Fibroblast of skin of left quadriceps (primary cell): ENCODE measurements around the gene ASTN2.

Experiments used
- DNase-seq, 2 experiments: peaks; one replicate each; pipeline ENCODE4 v3.0.0-alpha.2; 2013; ENCODE audit warnings: low read depth in 2 of 2

ASTN2 gene

DNA sequence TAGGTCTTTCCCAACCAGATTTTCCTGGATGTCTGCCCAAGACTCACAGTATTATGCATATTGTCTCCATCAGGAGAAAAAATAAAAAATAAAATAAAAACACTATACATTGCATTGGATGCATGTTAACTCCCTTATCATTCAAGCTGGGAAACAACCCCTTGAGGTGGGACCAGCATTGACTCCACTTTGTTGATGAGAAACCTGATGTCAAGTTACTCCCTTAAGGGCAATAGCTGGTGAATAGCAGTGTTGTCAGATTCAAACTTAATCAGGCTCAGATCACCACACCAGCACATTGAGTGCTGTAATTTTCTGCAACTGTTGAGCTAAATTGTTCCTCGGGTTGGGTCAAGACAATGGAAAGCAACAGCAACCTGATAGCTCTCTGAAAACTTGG, 991.7 kb downstream of the ASTN2 start:
- no peak for DNase-seq

DNA sequence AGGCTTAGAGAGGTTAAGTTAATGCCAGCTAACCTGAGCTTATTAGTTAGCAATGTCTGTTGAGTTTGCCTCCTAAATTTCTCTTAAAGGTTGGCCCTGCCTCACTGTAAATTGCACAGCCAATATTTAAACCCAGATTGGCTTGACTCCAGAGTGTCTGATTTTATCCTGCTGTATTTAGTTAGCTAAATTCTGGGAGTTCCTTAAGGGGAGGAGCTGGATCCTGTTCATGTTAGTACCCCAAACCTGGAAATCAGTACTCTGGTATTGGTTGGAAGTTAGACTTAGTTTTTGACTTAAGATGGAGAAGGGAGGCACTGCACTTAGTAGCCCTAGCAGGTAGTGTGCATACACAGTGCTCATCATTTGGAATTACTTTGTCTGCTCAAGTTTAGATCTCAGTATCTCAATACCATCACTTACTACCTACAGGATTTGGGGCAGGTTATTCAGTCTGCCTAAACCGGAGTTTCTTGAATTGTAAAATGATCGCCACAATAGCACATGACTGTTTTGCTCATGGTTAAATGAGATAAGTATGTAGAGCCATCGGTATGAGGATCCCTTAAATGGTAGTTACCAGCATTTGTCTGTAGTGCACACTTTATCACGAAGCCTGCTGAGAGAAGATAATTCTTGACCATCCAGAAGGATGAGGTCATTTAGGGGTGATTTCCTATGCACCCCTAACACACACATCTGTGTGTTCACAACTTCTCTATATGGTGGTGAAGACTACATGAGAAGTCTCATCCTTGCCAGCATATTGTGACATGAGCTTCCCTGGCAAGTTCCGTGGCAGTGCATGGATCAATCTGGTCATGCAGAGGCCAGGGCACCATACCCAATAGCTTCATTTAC, 992.5 kb downstream of the ASTN2 start:
- DNase-seq: no peak

- DNase-seq: no peak
These were observed 993.8 kb downstream of the ASTN2 start for GRCh38 chr9:116420993-116421538.

DNA sequence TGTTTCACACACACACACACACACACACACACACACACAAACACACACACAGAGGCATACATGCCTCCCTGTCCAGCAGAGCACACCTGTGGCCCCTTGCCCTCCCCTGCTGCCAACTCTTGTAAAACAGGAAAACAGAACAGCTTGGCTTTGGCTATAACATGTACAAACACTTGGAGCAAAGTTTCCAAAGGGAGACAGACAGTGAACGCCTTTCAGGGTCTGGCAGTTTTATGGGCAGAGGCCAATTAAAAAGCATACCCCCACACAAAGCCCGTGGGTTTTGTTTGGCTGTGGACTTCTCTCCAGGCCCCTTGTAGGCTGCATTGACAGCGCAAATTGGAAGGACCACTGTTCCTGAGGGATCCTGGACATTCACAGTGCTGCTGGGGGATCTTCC, 995.7 kb downstream of the ASTN2 start:
- no peak for DNase-seq

GRCh38 chr9:116417464-116417863, 997.4 kb downstream of the ASTN2 start:
- no peak for DNase-seq

DNA sequence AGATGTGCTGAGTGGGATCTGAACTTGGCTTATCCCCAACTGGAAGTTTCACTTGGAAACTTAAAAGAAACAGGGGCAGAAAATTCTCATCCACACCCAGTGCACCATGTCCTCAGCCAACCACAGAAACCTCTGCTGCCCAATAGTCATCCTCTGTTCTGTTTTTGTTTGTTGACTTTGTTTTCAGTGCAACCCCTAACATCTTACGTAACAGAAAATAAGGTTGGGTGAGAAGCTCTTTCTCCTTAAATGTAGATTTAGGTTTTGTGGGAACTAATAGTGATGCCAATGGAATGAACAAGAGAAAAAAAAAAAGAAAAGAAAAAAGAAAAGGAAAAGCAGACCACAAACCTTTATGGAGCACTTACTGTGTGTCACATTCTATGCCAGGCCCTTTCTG, 998.4 kb downstream of the ASTN2 start:
- no peak for DNase-seq

GRCh38 chr9:116414374-116414773, 1000.5 kb downstream of the ASTN2 start:
- no peak for DNase-seq

DNA sequence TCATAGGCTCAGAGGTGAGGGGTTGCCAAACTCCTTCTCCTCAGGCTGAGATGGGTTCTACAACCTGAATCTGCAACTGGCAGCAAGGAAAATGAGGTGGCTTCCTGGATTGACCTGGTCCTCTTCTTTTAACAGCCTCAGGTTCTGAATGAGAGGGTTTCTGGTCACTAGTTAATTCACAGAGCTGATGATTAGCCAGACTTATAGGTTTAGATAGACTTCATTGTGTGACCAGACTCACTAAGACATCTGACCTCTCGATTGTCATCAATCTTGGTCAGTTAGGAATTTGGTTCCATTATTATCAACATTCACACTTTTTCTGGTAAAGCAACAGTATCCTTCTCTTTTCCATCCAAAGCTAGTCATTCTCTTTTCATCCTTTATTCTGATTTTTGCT, 1003.4 kb downstream of the ASTN2 start:
- DNase-seq: no peak

DNA sequence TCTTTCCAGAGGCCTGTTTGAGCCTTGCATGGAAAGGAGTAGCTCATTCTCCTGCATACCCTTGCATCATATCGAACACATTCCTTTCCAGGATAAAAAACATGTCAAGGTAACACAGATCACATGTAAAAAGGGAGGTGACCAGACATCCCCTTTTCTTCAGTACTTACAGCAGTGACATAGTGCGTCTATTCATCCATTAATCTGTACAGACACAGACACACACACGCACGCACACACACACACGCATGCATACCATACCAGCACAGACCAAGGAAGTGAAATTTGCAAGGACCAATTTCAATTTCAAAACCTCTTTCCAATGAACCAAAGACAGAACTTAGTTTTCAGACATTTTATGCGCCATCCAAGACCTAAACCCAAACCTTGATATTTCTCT, 1005.2 kb downstream of the ASTN2 start:
- DNase-seq: no peak

DNA sequence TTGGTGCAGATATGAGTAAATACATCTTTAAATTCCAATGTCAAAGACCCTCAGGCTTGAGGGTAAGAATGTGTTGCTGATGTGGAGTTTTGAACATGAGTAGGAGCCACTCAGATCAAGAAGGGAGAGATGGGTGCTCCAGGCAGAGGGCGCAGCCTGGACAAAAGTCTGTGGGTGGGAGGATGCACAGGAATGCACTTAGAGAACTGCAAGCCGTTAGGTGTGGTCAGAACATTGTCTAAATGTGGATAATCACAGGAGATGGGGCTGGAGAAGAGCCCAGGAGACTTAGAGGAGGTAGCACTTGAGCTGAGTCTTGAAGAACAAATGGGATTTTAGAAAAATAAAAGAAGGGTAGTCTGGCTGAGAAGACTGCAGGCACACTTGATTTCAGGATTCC, 1005.7 kb downstream of the ASTN2 start:
- DNase-seq: no peak

DNA sequence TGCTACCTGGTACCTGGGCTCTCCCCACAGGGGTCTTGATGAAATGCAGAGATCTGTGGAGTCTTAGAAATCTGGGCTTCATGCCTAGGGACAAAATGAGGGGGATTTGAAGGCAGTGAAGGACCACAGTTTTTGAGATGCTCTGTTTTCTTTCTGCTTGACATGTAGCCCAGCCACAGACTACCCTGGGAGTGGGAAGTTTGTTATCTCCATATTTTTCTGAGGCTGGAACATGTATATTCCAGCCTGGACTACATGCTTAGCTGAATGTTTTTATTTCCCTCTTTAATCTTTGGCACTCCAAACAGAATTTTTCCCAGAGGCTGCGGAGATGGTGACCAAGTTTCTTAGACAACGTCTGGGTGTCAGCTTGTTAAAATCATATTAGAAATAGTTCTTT, 1008.4 kb downstream of the ASTN2 start:
- no peak for DNase-seq

DNA sequence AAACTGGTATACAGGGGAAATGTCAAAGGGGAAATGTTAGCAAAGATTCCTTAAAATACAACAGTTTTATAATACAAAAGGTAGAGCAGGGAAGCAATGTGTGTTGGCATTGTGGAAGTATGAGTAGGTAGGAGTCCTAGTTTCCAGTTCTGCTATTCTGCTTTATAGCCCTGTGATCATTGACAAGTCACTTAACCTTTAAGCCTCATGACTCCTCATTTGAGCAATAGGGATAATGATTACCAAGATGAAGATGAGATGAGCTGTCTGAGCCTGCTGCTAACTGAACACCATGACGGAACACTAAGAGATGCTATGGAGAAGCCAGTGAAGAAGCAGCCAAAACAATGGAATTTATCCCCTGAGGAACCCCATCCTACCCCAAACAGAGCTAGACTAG, 1009.5 kb downstream of the ASTN2 start:
- DNase-seq: no peak

DNA sequence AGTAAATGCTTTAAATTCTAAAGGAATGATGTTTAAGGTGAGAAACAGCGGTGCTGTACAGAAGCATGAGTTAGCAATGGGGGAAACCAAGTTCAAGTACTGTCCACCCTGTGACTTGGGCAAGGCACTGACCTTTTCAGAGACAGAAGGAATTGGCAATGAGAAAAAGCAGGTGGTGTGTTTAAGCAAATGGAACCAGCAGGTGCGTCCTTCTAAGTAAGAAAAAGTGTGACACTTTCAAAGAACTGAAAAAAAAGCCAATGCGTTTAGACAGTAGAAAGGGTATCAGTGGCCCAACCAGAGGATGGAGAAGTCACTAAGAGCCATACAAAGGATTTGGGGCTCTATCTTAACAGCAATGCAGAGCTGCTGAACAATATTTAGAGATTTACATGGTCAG, 1010.6 kb downstream of the ASTN2 start:
- no peak for DNase-seq

DNA sequence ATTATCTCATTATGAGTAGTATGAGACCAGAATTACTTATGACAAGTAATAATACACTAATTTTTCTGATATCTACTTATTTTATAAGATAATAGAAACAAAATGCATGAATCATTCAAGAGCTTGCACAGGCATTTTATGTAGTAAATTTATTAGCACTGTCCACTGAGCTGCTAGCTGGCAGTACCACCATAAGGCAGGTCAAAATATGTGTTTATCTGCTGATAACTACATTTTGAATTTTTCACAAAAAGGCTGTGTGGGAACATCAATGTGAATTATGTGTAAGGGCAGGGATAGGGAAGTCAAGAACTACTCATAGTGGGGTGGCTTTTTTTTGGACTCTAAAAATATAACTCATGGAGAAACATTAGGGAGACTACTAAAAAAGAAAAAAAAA, 1011.7 kb downstream of the ASTN2 start:
- no peak for DNase-seq

GRCh38 chr9:116395699-116396037, 1019.2 kb downstream of the ASTN2 start:
- no peak for DNase-seq

DNA sequence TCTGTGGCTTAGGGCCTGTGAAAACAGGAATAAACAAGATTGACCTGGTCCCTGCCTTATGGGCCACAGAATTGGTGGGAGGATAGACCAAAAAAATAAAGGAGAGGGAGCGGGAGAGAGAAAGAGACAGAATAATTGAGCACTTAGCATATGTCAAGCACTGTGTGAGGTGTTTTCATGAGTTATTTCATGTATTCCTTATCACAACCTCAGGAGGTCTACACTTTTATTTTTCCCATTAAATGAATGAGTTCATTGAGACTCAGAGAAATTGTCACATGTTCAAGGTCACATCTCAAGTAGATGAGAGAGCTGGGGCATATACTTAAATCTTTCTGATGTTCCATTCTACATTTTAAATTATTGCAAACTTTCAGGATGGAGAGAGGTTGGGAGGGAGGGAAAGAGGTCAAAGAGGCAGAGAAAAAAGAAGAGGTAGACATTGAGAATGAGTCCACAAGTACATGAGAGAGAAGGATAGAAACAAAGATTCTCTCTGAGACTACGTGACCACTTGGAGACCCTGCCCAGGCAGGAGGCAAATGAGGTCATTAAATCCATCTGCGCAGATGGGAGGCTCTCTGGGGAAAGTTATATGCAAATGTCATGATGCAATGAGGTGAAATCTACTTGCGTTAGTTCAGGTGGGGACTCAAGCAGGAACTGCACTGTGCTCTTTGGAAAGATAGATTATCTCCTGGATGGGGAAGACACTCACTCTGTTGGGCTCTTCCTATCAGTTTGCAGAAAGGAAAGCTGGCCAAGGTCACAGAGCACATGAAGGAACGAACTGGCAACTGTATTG, 1019.8 kb downstream of the ASTN2 start:
- no peak for DNase-seq

DNA sequence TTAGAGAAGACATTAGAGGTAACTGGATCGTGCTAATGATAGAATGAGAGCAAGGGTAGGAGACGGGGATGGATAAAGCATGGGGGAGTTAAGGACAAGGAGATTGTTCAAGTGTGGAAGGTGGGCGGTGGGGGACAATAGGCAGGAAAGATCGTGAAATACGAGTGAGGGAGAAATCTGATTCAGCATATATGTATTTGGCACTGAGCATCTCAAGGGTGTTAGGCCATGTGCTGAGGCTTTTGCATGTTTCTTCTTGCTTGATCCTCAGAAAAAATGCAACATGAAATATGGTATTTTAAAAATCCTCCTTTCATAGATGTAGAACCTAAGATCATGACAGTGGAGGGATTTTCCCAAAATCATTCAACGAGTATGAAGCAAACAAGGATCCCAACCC, 1020.8 kb downstream of the ASTN2 start:
- no peak for DNase-seq

DNA sequence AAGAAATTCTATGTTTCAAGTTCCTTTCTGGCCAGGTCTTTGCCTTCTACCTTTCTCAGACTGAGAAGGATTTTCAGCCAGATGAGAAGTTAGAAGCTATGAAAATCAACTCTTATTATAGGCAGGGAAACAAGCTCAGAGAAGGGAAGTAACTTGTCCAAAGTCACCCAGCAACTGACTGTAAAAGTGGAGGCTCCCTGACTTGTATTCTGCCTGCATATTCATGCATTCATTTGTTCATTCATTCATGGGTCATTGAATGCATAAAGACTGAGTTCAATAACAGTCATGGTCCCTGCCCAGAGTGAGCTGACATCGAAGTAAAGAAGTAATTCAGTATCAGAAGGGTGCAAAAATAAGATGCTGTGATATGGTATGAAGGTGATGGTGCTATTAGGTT, 1021.7 kb downstream of the ASTN2 start:
- no peak for DNase-seq

- peak; percentile 72 to 73 for DNase-seq
These were observed 1023.5 kb downstream of the ASTN2 start for GRCh38 chr9:116391306-116391900.

DNA sequence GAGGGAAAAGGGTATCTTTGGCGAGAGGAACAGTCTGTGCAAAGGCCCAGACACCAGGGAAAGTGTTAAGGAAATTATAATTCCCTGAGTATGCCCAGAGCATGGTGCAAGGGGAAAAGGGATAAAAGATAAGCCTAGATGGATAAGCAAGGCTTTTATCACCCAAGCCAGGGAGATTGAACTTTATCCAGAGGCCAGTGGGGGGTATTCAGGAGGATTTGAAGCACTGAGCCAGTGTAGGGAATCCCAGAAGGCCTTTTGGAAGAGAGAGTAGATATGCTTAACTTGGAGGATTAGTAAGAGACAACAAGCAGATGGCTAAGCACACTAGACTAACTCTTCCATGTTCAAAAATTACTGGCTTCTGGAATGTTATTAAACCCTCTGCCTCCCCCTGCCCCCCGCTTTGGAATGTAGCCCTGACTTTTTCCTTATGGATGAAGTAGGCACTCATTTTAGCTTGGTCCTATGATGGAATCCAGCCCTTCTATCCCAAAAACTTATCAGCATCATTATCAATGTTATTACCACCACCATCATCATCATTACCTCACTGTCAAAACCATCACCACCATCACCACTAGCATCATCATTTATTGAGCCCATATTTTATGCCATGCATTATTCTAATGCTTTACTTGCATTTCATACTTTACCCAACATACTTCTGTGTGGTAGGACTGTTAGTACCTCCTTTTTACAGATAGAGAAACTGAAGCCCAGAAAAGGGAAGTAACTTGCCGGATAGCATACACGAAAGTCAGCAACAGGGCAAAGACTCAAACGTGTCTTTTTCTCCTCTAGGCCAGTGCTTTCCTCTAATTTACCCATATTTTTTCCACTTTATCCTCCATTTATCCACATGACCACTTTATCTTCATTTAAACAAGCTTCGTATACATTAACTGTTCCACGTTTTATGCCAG, 1024.3 kb downstream of the ASTN2 start:
- peak; percentile 24 to 32 for DNase-seq

- DNase-seq: no peak
These were observed 1025.1 kb downstream of the ASTN2 start for GRCh38 chr9:116389541-116390302.
